Liver (tissue), 9 donors: ENCODE measurements around the gene JMJD7. TPM values are rescaled to one million over a fixed set of nuclear protein-coding genes. Genes with fewer than 3 reads are reported as not detected.

Experiments
- DNase-seq: peaks from one replicate; pipeline ENCODE4 v3.0.0-alpha.2; 2017; ENCODE audit warnings: low spot score
- H3K27ac ChIP-seq, 2 donors: one replicate each; pipeline ENCODE4 v1.7.0; 2013; ENCODE audit warnings: inconsistent platforms in 2 of 2, low read length in 2 of 2, control low read depth in 1 of 2, low read depth in 1 of 2, mild to moderate bottlenecking in 1 of 2
- H3K27me3 ChIP-seq, 4 donors: one replicate each; pipeline versions ENCODE4 v1.6.1 to v1.7.0; 2013; ENCODE audit warnings: low read length in 3 of 4, inconsistent platforms in 1 of 4, mild to moderate bottlenecking in 1 of 4, moderate library complexity in 1 of 4; ENCODE audit not compliant: control insufficient read depth in 4 of 4, insufficient read depth in 4 of 4
- H3K36me3 ChIP-seq, 4 donors: one replicate each; pipeline versions ENCODE4 v1.6.1 to v1.7.0; 2013; ENCODE audit warnings: low read length in 3 of 4, mild to moderate bottlenecking in 3 of 4, low read depth in 1 of 4, moderate library complexity in 1 of 4; ENCODE audit not compliant: control insufficient read depth in 4 of 4, insufficient read depth in 3 of 4
- H3K4me1 ChIP-seq, 4 donors: one replicate each; pipeline versions ENCODE4 v1.6.1 to v1.7.0; 2013; ENCODE audit warnings: low read length in 3 of 4, mild to moderate bottlenecking in 3 of 4, moderate library complexity in 1 of 4; ENCODE audit not compliant: control insufficient read depth in 4 of 4, insufficient read depth in 4 of 4
- H3K4me3 ChIP-seq, 3 donors: one replicate each; pipeline versions ENCODE4 v1.6.1 to v1.7.0; 2013; ENCODE audit warnings: low read length in 3 of 3, control low read depth in 1 of 3, low read depth in 1 of 3, mild to moderate bottlenecking in 1 of 3
- H3K9ac ChIP-seq, 2 donors: one replicate each; pipeline ENCODE4 v1.7.0; 2013; ENCODE audit warnings: low read length in 2 of 2, mild to moderate bottlenecking in 2 of 2, moderate library complexity in 2 of 2, control low read depth in 1 of 2, low read depth in 1 of 2
- H3K9me3 ChIP-seq, 4 donors: one replicate each; pipeline versions ENCODE4 v1.6.1 to v1.7.0; 2013; ENCODE audit warnings: low read length in 3 of 4; ENCODE audit not compliant: control insufficient read depth in 4 of 4
- CTCF ChIP-seq: fragments of 150-350 bp; IDR thresholded peaks from 2 replicates; pipeline ENCODE4 v1.5.1; 2017; ENCODE audit warnings: improper control_type of control experiment, low read depth, low read length; ENCODE audit not compliant: missing input control
- FOXA1 ChIP-seq: IDR thresholded peaks from 2 replicates; pipeline ENCODE4 v1.6.1; 2016; ENCODE audit warnings: antibody characterized with exemption
- FOXA2 ChIP-seq: IDR thresholded peaks from 2 replicates; pipeline ENCODE4 v1.6.1; 2016; ENCODE audit warnings: antibody characterized with exemption
- GABPA ChIP-seq, 2 donors: IDR thresholded peaks in 1 of 2; conservative IDR thresholded peaks in 1 of 2; 2 replicates each; pipeline ENCODE4 v1.6.1; 2016; ENCODE audit warnings: antibody characterized with exemption in 2 of 2, mild to moderate bottlenecking in 1 of 2, moderate library complexity in 1 of 2
- HNF4A ChIP-seq, 2 donors: conservative IDR thresholded peaks; 2 replicates each; pipeline ENCODE4 v1.6.1; 2016; ENCODE audit warnings: antibody characterized with exemption in 2 of 2, mild to moderate bottlenecking in 2 of 2
- JUND ChIP-seq, 2 donors: IDR thresholded peaks; 2 replicates each; pipeline ENCODE4 v1.6.1; 2016; ENCODE audit warnings: antibody characterized with exemption in 2 of 2
- MAX ChIP-seq: IDR thresholded peaks from 2 replicates; pipeline ENCODE4 v1.6.1; 2016; ENCODE audit warnings: antibody characterized with exemption
- NR2F2 ChIP-seq: IDR thresholded peaks from 2 replicates; pipeline ENCODE4 v1.6.1; 2016; ENCODE audit warnings: antibody characterized with exemption
- RXRA ChIP-seq, 2 donors: IDR thresholded peaks; 2 replicates each; pipeline ENCODE4 v1.6.1; 2017 to 2018; ENCODE audit warnings: antibody characterized with exemption in 2 of 2, mild to moderate bottlenecking in 1 of 2
- SP1 ChIP-seq: IDR thresholded peaks from 2 replicates; pipeline ENCODE4 v1.6.1; 2018; ENCODE audit warnings: antibody characterized with exemption, mild to moderate bottlenecking
- TAF1 ChIP-seq: conservative IDR thresholded peaks from 2 replicates; pipeline ENCODE4 v1.6.1; 2016; ENCODE audit warnings: antibody characterized with exemption, mild to moderate bottlenecking
- YY1 ChIP-seq: IDR thresholded peaks from 2 replicates; pipeline ENCODE4 v1.6.1; 2016; ENCODE audit warnings: antibody characterized with exemption, mild to moderate bottlenecking
- WGBS: extraction: QIAGEN DNeasy Blood & Tissue Kit; methylation state at CpG from one replicate; pipeline ENCODE4 v1.1.7; 2013; 5-methylcytosine and 5-hydroxymethylcytosine counted together
- polyA plus RNA-seq, 2 donors: library from polyadenylated mRNA; stranded (reverse) in 1 of 2; unstranded in 1 of 2; fragments of 200-250 nt in 1 of 2; fragments of >200 nt in 1 of 2; fragmentation: Nextera tagmentation in 1 of 2; extraction: Ambion mirVana in 1 of 2; gene quantifications; one replicate each; pipeline versions ENCODE4 v1.2.1 to v1.2.3, GENCODE V29; 2013 to 2015
- total RNA-seq, 2 donors: library from RNA; depleted of rRNA; stranded (reverse); fragments of >200 nt; gene quantifications; one replicate each; pipeline ENCODE4 v1.2.3, GENCODE V29; 2014
- TF ChIP-seq, protein P1 (sequence below): IDR thresholded peaks from 2 replicates; pipeline ENCODE4 v1.6.1; 2016; ENCODE audit warnings: antibody characterized with exemption
- TF ChIP-seq, protein P2 (sequence below): IDR thresholded peaks from 2 replicates; pipeline ENCODE4 v1.6.1; 2016; ENCODE audit warnings: antibody characterized with exemption, mild to moderate bottlenecking
- donor health status: healthy.
- donor health status: healthy.
- donor health status: healthy.
- donor health status: healthy.
- donor health status: healthy.

JMJD7 gene
- total and polyA plus RNA-seq, 4 donors: 0.75 to 5.9 (median 5.4) TPM

DNA sequence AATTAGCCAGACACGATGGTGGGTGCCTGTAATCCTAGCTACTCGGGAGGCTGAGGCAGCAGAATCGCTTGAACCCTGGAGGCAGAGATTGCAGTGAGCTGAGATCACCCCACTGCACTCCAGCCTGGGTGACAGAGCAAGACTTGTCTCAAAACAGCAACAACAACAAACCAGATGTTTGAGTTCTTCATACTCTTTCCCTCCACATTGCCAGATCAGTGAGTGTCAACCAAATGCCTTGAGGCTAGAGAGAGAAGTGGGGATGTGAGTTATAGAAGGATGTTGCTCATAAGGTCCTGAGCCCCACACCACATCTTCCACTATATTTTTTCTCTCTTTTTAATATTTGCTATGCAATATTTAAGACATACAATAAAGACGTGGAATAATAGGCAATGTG is 33.8 kb upstream of the JMJD7 start:
- H3K9ac ChIP-seq: no peak overlapping the region
- peaks cover 3 to 11% (median 6%) of the 10 kb centered on the region in 4 donors for H3K4me1 ChIP-seq
- no peak overlapping the region for H3K4me3 ChIP-seq
- no peak overlapping the region for H3K27ac ChIP-seq
- H3K9me3 ChIP-seq: no peaks in the 10 kb centered on the region
- no peak for DNase-seq
- no peaks in the 10 kb centered on the region for H3K36me3 ChIP-seq
- no peaks in the 10 kb centered on the region for H3K27me3 ChIP-seq
- 91% methylated on average over 4 of the region's 4 CpGs for WGBS
- TF ChIP-seq MAX: no peak
- TF ChIP-seq RXRA (IDR thresholded peaks at IDR 0.05): no peak
- TF ChIP-seq NR2F2: no peak
- TF ChIP-seq GABPA (IDR thresholded peaks at IDR 0.05 in 1 of 2, conservative IDR thresholded peaks at IDR 0.05 in 1 of 2): no peak
- no peak for TF ChIP-seq JUND (IDR thresholded peaks at IDR 0.05)
- no peak for TF ChIP-seq FOXA1
- TF ChIP-seq HNF4A (conservative IDR thresholded peaks at IDR 0.05): no peak

DNA sequence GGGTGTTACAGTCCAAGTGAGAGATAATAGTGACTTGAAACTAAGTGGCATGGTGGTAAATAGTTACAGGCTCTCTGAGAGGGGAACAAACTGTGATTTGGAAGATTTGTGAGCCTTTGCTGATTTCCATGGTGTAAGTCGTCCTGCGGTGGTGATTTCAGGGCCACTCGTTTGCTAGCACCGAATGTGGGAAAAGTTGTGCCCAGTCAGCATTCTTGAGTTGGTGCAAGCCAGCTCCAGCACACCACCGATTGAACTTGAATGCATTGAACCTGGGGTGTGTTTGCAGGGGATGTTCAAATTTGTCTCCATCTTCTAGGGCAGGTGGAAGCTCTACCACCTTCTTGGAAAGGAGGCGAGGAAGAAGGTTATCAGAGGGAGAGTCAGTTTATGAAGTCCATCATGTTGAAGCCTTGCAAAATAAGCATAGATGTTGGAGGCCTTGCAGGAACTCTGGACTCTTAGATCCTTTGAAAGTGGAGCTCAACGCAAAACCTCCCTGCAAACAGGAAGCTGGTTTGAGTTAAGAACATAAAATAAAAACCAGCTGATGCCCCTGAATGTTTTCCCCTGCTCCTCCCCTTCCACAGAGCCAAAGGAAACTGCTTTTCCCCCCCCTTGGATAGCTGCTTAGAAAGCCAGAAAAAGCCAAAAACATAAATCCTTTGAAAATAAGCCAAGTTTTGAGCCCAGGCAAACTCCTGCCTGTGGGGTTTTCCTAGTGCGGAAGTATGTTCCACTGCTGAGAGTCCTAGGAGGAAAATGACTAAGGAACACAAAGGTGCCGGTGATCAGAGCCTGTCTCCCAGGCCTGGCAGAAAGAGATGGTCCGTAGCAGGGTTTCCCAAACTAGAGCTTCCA is 31.7 kb upstream of the JMJD7 start:
- Histone ChIP-seq H3K4me1 (no peaks in the 10 kb centered on the region), H3K27ac (no peak overlapping the region), H3K27me3 (no peaks in the 10 kb centered on the region), H3K4me3 (no peak overlapping the region), H3K36me3 (peaks cover 0 to 3% (median 0%) of the 10 kb centered on the region in 4 donors), H3K9me3 (no peaks in the 10 kb centered on the region), H3K9ac (peak overlapping the region in 1 of 2 donors; percentile 33)
- TF ChIP-seq JUND (IDR thresholded peaks at IDR 0.05) (no peak), MAX (no peak), TAF1 (no peak), YY1 (no peak)
- WGBS: 76% methylated on average over 10 of the region's 10 CpGs
- DNase-seq: no peak

GRCh38 chr15:41797201-41797944 is 30.5 kb upstream of the JMJD7 start:
- Histone ChIP-seq H3K27ac (no peak overlapping the region), H3K36me3 (peaks cover 0 to 3% (median 0%) of the 10 kb centered on the region in 4 donors), H3K27me3 (no peaks in the 10 kb centered on the region), H3K4me1 (no peaks in the 10 kb centered on the region), H3K9ac (no peak overlapping the region), H3K4me3 (no peak overlapping the region), H3K9me3 (no peaks in the 10 kb centered on the region)
- TF ChIP-seq MAX (no peak), HNF4A (conservative IDR thresholded peaks at IDR 0.05) (no peak), SP1 (no peak), GABPA (IDR thresholded peaks at IDR 0.05 in 1 of 2, conservative IDR thresholded peaks at IDR 0.05 in 1 of 2) (no peak), FOXA1 (no peak), RXRA (IDR thresholded peaks at IDR 0.05) (no peak), CTCF (no peak), TAF1 (no peak), FOXA2 (no peak)
- TF ChIP-seq, protein P1, sequence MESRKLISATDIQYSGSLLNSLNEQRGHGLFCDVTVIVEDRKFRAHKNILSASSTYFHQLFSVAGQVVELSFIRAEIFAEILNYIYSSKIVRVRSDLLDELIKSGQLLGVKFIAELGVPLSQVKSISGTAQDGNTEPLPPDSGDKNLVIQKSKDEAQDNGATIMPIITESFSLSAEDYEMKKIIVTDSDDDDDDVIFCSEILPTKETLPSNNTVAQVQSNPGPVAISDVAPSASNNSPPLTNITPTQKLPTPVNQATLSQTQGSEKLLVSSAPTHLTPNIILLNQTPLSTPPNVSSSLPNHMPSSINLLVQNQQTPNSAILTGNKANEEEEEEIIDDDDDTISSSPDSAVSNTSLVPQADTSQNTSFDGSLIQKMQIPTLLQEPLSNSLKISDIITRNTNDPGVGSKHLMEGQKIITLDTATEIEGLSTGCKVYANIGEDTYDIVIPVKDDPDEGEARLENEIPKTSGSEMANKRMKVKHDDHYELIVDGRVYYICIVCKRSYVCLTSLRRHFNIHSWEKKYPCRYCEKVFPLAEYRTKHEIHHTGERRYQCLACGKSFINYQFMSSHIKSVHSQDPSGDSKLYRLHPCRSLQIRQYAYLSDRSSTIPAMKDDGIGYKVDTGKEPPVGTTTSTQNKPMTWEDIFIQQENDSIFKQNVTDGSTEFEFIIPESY: no peak
- TF ChIP-seq, protein P2, sequence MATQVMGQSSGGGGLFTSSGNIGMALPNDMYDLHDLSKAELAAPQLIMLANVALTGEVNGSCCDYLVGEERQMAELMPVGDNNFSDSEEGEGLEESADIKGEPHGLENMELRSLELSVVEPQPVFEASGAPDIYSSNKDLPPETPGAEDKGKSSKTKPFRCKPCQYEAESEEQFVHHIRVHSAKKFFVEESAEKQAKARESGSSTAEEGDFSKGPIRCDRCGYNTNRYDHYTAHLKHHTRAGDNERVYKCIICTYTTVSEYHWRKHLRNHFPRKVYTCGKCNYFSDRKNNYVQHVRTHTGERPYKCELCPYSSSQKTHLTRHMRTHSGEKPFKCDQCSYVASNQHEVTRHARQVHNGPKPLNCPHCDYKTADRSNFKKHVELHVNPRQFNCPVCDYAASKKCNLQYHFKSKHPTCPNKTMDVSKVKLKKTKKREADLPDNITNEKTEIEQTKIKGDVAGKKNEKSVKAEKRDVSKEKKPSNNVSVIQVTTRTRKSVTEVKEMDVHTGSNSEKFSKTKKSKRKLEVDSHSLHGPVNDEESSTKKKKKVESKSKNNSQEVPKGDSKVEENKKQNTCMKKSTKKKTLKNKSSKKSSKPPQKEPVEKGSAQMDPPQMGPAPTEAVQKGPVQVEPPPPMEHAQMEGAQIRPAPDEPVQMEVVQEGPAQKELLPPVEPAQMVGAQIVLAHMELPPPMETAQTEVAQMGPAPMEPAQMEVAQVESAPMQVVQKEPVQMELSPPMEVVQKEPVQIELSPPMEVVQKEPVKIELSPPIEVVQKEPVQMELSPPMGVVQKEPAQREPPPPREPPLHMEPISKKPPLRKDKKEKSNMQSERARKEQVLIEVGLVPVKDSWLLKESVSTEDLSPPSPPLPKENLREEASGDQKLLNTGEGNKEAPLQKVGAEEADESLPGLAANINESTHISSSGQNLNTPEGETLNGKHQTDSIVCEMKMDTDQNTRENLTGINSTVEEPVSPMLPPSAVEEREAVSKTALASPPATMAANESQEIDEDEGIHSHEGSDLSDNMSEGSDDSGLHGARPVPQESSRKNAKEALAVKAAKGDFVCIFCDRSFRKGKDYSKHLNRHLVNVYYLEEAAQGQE: no peak
- 90% methylated on average over 8 of the region's 8 CpGs for WGBS
- DNase-seq: no peak
